Cerebellar cortex (tissue), 1 donor: Measurements from ENCODE around the gene KIF26B.

Source experiments
- DNase-seq: peaks from one replicate; pipeline ENCODE4 v3.0.0-alpha.2; 2015; ENCODE audit warnings: low spot score

Gene KIF26B

GRCh38 chr1:245465666-245466065, 310.9 kb downstream of the KIF26B start:
- DNase-seq, result peak; percentile 84

DNA sequence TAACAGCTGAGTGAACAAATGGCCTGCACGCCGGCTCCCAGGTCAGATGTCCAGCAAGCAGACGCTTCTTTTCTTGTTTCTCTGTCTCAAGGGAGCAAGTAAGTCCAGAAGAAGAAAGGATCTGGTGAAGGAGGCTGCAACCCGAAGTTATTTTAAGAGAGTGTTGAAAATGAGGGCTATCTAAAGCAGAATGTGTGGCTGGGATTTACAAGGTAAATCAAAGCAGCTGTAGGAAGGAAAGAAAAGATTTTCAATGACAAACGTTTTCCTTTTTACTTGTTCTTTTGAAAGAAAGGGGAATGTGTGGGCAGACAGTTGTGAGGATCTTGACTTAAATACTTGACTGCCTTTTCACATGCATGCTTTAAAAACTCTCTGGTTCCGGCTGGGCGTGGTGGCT, 311.5 kb downstream of the KIF26B start:
- no peak for DNase-seq

DNA sequence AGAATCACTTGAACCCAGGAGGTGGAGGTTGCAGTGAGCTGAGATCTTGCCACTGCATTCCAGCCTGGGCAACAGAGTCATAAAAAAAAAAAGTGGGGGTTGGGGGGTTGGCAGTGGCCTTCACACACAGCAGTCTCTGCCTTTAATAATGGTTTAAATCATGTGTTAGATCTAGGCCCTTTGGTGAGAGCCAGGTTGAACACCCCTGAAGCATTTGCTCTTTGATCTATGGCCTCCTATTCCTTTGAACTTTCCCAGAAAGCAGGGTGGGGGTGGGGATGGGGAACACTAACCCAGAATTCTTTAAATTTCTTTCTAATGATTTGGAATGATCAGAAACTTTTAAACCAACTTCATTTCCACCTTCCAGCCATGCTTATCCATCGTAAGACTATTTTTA, 313.0 kb downstream of the KIF26B start:
- DNase-seq, result no peak

- no peak for DNase-seq
Measured at GRCh38 chr1:245469006-245469405, 314.2 kb downstream of the KIF26B start.

DNA sequence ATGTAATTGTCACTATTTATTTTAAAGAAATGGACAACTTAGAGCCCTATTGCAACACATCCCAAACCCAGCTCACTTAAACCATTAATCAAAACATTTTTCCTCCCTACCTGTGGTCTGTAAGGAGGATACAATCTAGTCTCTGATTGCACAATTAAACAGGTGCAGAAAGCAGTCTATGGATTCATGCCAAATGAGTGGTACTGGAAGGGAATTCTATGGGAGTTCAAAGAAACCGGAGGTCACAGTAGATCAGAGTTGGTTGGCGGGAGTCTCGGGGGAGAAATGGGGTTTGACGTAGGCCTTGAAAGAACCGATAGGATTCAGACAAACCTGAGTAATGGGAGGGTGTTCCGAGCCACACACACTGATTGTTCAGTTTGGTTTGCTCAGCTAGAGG, 314.9 kb downstream of the KIF26B start:
- DNase-seq, result no peak

DNA sequence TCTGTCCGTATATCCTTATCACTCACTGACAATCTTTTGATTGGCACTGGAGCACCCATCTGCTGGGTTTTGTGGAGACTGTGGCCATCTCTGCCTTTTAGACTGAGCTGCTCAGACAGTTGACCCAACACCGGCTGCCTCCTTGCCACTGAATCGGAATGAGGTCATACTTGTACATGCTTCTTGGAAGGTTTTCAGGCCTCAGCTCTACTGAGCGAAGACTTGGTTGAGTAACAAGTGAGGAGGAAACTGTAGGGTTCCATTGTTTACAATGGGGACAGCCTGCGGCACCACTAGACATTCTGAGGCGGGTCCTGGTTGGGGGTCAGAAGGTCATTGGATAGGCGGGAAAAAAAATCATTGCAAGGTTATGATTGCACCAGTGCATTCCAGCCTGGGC, 320.3 kb downstream of the KIF26B start:
- peak; percentile 31 for DNase-seq

GRCh38 chr1:245475961-245476516, 321.3 kb downstream of the KIF26B start:
- no peak for DNase-seq

- no peak for DNase-seq
Measured at GRCh38 chr1:245477941-245478340, 323.2 kb downstream of the KIF26B start.

GRCh38 chr1:245480393-245481120, 325.8 kb downstream of the KIF26B start:
- no peak for DNase-seq

GRCh38 chr1:245481261-245481660, 326.5 kb downstream of the KIF26B start:
- DNase-seq, result peak; percentile 45

GRCh38 chr1:245483247-245483646, 328.5 kb downstream of the KIF26B start:
- DNase-seq, result no peak

GRCh38 chr1:245484176-245484575, 329.4 kb downstream of the KIF26B start:
- no peak for DNase-seq

DNA sequence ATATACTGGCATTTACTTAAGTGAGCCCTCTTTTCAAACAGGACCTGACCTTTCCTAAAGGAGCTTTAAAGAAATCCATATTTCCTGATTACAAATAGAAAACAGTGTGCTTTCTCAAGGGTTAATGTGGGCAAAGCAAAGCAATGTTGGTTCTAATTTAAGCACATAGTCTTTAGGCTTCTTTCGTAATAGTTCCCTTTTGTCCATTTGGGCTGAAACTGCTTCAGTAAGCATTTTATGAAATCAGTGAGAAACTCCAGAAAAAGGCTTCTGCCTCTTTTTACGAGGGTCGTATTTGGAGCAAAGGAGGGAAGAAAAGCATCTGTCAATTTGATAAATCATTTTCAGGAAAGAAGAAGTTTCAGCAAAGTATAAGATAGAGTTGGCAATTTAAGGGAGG, 331.2 kb downstream of the KIF26B start:
- no peak for DNase-seq

DNA sequence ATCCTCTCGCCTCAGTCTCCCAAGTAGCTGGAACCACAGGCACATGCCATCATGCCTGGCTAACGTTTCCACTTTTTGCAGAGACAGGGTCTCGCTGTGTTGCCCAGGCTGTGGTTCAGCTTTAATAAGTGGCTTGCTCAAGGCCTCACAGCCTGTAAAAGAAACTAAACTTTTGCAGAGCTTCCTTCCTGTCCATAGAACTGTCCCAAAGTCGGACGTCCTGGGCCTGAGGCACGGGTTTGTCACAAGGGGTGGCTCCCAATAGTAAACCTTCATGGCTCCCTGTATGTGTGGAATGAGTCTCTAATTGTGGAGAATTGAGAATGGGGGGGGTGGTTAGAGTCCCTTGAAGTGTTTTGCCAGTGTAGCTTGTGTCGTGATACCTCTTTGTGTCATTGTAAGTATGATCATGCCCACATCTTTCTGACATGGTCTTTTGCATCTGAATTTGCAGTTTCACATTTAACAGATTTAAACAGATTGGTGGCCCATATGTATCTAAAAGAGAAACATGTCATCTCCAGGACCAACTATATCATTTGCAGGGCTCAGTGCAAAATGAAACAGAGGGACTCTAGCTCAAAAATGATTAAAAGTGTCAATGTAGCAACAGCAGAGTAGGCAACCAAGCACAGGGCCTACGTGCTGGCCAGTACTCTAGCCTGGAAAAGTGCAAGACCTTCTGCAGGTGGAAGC, 332.1 kb downstream of the KIF26B start:
- DNase-seq, result no peak

- no peak for DNase-seq
Measured at GRCh38 chr1:245488346-245489129, 333.8 kb downstream of the KIF26B start.

DNA sequence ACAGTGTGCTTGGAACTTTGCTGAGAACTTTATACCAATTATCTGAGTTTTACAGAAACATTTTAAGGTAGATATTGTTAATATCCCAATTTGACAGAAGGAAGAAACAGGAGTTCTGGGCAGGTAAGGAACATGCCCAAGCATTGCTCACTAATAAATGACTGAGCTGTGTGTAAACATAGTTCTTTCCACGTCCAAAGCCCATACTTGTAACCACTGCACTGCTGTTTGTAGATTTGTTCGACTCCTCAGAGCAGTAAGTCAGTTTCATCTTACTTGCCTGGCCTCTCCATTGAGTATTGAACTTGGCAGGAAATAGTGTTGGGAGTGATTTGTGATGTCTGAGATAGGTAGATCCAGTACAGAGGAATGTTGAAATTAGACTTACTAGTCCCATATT, 335.1 kb downstream of the KIF26B start:
- DNase-seq, result no peak

DNA sequence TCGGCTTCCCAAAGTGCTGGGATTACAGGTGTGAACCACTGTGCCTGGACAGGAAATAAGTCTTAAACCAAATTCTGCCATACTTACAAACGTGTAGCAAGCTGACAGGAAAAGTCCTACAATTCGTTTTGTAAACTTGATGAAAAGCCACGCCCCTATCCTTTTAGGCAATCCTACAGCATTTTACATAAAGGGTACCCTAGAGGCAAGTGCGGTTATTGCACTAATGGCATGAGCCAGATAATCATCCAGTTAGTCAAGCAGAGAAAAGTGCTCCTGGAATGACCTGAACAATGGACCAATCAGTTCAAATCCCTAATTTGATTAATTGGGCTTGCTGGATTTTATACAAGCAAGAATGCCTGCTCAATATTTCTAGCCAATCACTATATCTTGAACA, 338.2 kb downstream of the KIF26B start:
- DNase-seq, result no peak

GRCh38 chr1:245495681-245496080, 340.9 kb downstream of the KIF26B start:
- no peak for DNase-seq

GRCh38 chr1:245500546-245500945, 345.8 kb downstream of the KIF26B start:
- DNase-seq, result no peak

- DNase-seq, result no peak
Measured at GRCh38 chr1:245501633-245502032, 346.8 kb downstream of the KIF26B start.

- peak; percentile 24 for DNase-seq
Measured at GRCh38 chr1:245503548-245503947, 348.8 kb downstream of the KIF26B start.

DNA sequence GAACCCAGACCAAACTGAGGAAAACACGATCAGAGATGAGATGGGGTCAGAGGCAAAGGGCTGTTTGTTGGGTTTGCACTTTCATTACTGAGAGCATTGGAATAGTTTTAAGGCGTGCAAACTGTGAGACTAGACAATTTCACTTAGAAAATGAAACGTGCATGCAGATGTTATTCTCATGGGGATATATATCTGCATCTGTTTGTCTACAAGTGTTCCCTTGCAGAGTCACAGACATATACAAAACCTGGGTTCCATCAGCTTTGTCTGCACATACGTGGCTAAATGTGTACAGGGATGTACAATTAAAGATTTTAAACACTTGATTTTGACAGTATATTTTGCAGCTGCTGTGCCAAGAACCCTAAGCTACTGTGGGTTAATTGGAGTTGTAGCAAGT, 355.4 kb downstream of the KIF26B start:
- no peak for DNase-seq
